K562 (cell line): ENCODE data around the gene HDHD5. TPM values are rescaled to one million over a fixed set of nuclear protein-coding genes. Genes with fewer than 3 reads are reported as not detected.
A peak's percentile ranks its signal among the peaks of the same experiment; 100 is the strongest.

ENCODE experiments used
- ATF2 ChIP-seq: sonication (generic); formaldehyde crosslinking; IDR thresholded peaks from 2 replicates; pipeline ENCODE4 v1.8.1; 2022; ENCODE audit warnings: missing genetic modification reagents
- BDP1 ChIP-seq: IDR thresholded peaks from 3 replicates; pipeline ENCODE4 v1.6.1; 2011; ENCODE audit not compliant: insufficient read length, insufficient read depth
- CEBPB ChIP-seq: fragments of 450-650 bp; IDR thresholded peaks from 2 replicates; pipeline ENCODE4 v1.6.1; 2016; ENCODE audit warnings: missing genetic modification characterization, missing compliant biosample characterization
- CHCHD3 ChIP-seq: fragments of 250-450 bp; sonication (Bioruptor Pico); IDR thresholded peaks from 2 replicates; pipeline ENCODE4 v2.1.2; 2022; ENCODE audit warnings: mild to moderate bottlenecking
- CHD2 ChIP-seq: IDR thresholded peaks from 2 replicates; pipeline ENCODE4 v1.6.1; 2011; ENCODE audit warnings: low read depth, low read length
- ESRRA ChIP-seq: fragments of 450-650 bp; IDR thresholded peaks from 2 replicates; pipeline ENCODE4 v1.6.1; 2014; ENCODE audit warnings: low read depth, mild to moderate bottlenecking, moderate library complexity, borderline replicate concordance
- GMEB1 ChIP-seq: fragments of 250-450 bp; sonication (Bioruptor Pico); IDR thresholded peaks from 2 replicates; pipeline ENCODE4 v1.4.0; 2020; ENCODE audit warnings: mild to moderate bottlenecking
- RERE ChIP-seq: sonication (generic); formaldehyde crosslinking; IDR thresholded peaks from 2 replicates; pipeline ENCODE4 v1.8.0; 2023; ENCODE audit warnings: missing genetic modification reagents, mild to moderate bottlenecking, borderline replicate concordance
- SIRT6 ChIP-seq: IDR thresholded peaks from one replicate; pipeline ENCODE4 v1.6.1; 2012; ENCODE audit warnings: low read depth, mild to moderate bottlenecking, control low read depth, inconsistent platforms, low read length, moderate library complexity
- TOE1 ChIP-seq, 2 experiments: fragments of 450-650 bp in 1 of 2; sonication (generic) in 1 of 2; formaldehyde crosslinking in 1 of 2; IDR thresholded peaks; 2 replicates each; pipeline versions ENCODE4 v1.7.1 to v1.8.0; 2016 to 2022; ENCODE audit warnings: borderline replicate concordance in 2 of 2, mild to moderate bottlenecking in 2 of 2, antibody characterized with exemption in 1 of 2, inconsistent platforms in 1 of 2, low read depth in 1 of 2, missing genetic modification reagents in 1 of 2, moderate library complexity in 1 of 2
- XRCC5 ChIP-seq: fragments of 200-400 bp; formaldehyde crosslinking; IDR thresholded peaks from 2 replicates; pipeline ENCODE4 v1.6.1; 2017; ENCODE audit warnings: low read depth, mild to moderate bottlenecking, low read length
- ZFP36 ChIP-seq: fragments of 150-350 bp; IDR thresholded peaks from 2 replicates; pipeline ENCODE4 v1.6.1; 2018; ENCODE audit warnings: low read length, low read depth; ENCODE audit not compliant: partially characterized antibody
- ZNF134 ChIP-seq: fragments of 250-450 bp; sonication (Bioruptor Pico); conservative IDR thresholded peaks from 2 replicates; pipeline ENCODE4 v1.4.0; 2020
- ZNF197 ChIP-seq: fragments of 200-800 bp; sonication (Bioruptor generic); IDR thresholded peaks from 2 replicates; pipeline ENCODE4 v1.6.1; 2016; ENCODE audit warnings: low read depth, missing genetic modification characterization, missing compliant biosample characterization
- ZNF316 ChIP-seq: fragments of 450-650 bp; IDR thresholded peaks from 2 replicates; pipeline ENCODE4 v1.6.1; 2016
- polyA plus RNA-seq, 8 experiments: library from polyadenylated mRNA; depleted of rRNA in 4 of 8; stranded (reverse) in 5 of 8; unstranded in 3 of 8; fragments of >200 nt; fragmentation: Nextera tagmentation in 2 of 8; fragmentation: Illumina TruSeq in 1 of 8; extraction: Ambion mirVana in 2 of 8; extraction: Trizol in 1 of 8; gene quantifications; 2 replicates each; pipeline versions ENCODE4 v1.2.1 to v1.2.3, GENCODE V29; 2011 to 2014; ENCODE audit warnings: inconsistent platforms in 1 of 8, missing spikeins in 1 of 8
- total RNA-seq, 7 experiments: library from RNA; depleted of rRNA in 6 of 7; stranded (reverse); fragments of >200 nt in 6 of 7; fragmentation: Illumina TruSeq in 2 of 7; extraction: Trizol in 2 of 7; gene quantifications; 2 replicates each; pipeline versions ENCODE4 v1.2.1 to v1.2.3, GENCODE V29; 2011 to 2021; ENCODE audit warnings: low replicate concordance in 1 of 7
- TF ChIP-seq, protein P1 (sequence below), 3 experiments: IDR thresholded peaks in 2 of 3; conservative IDR thresholded peaks in 1 of 3; 2 replicates each; pipeline ENCODE4 v1.5.1; 2011 to 2012; ENCODE audit warnings: low read length in 3 of 3, mild to moderate bottlenecking in 3 of 3, control low read depth in 2 of 3, improper control_type of control experiment in 1 of 3, inconsistent platforms in 1 of 3, low read depth in 1 of 3, mixed read lengths in 1 of 3, moderate library complexity in 1 of 3; ENCODE audit not compliant: insufficient read depth in 2 of 3

HDHD5 gene
- total and polyA plus RNA-seq, 9 of the 15 experiments (the other 6 are each of a cell fraction or from before 2014, with no cell fraction given) = 1.6 to 36.6 (median 24.2) TPM

GRCh38 chr22:17171153-17172028 is 12.3 kb upstream of the HDHD5 start (continued):
- TF ChIP-seq RERE (CRISPR knock-in tag) (no peak), TOE1 (IDR thresholded peaks at IDR 0.05; ENCODE audit: borderline replicate concordance) (no peak), TOE1 (CRISPR knock-in tag; IDR thresholded peaks at IDR 0.05; ENCODE audit: borderline replicate concordance, low read depth) (no peak), ZNF134 (CRISPR knock-in tag) (no peak), ATF2 (CRISPR knock-in tag) (no peak), CHD2 (0 out of 2 replicates have a peak, but pooled peaks have one; percentile 9), BDP1 (no peak), ZNF316 (peak; percentile 96), ZFP36 (no peak), ZNF197 (CRISPR knock-in tag) (no peak), GMEB1 (CRISPR knock-in tag) (peak; percentile 57), CEBPB (tag) (no peak), SIRT6 (no peak), XRCC5 (peak; percentile 65; the same call in 1 of the 2 replicates), ESRRA (peak; percentile 98), CHCHD3 (CRISPR knock-in tag) (no peak)
- TF ChIP-seq, protein P1, sequence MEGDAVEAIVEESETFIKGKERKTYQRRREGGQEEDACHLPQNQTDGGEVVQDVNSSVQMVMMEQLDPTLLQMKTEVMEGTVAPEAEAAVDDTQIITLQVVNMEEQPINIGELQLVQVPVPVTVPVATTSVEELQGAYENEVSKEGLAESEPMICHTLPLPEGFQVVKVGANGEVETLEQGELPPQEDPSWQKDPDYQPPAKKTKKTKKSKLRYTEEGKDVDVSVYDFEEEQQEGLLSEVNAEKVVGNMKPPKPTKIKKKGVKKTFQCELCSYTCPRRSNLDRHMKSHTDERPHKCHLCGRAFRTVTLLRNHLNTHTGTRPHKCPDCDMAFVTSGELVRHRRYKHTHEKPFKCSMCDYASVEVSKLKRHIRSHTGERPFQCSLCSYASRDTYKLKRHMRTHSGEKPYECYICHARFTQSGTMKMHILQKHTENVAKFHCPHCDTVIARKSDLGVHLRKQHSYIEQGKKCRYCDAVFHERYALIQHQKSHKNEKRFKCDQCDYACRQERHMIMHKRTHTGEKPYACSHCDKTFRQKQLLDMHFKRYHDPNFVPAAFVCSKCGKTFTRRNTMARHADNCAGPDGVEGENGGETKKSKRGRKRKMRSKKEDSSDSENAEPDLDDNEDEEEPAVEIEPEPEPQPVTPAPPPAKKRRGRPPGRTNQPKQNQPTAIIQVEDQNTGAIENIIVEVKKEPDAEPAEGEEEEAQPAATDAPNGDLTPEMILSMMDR (IDR thresholded peaks at IDR 0.05 in 2 of 3, conservative IDR thresholded peaks at IDR 0.05 in 1 of 3; ENCODE audit: insufficient read depth in 2 of 3, low read depth in 1 of 3, low read length in 3 of 3) = peak; percentile 86 to 92 (median 87)
